HG03460 (cell line): ENCODE measurements around the gene DNMBP.
"Not testable (repeated sequence)": the region's sequence is repeated elsewhere in the genome, so short reads cannot be mapped to it uniquely, and the experiment has no call there.

ENCODE experiments used
- ATAC-seq: cut with Tn5 transposase; IDR thresholded peaks from one replicate; pipeline ENCODE4 v1.9.1; 2021; ENCODE audit not compliant: unreplicated experiment

Gene DNMBP

DNA sequence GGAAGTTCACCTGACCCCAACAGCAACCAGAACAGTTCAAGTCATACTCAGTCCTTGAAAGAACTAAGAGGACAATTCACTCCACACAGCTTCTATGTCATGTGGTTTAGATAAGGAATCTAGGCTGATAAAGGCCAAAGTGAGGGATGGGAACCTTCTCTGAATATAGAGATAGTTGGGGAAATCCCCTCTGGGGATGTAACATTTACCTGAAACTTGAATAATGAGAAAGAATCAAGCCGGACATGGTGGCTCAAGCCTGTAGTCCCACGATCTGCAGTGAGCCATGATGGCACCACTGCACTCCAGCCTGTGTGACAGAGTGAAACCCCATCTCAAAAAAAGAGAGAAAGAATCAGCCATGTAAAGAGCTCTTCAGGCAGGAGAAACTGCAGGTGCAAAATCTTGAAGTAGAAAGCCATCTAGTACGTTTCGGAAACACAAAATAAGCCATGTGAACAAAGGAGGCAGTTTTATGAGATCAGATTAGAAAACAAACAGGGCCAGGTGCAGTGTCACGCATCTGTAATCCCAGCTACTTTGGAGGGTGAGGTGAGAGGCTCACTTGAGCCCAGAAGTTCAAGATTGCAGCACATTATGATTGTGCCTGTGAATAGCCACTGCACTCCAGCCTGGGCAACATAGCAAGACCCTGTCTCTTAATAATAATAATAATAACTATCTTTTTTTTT, 4.5 kb upstream of the DNMBP start:
- ATAC-seq, result peak; percentile 64

DNA sequence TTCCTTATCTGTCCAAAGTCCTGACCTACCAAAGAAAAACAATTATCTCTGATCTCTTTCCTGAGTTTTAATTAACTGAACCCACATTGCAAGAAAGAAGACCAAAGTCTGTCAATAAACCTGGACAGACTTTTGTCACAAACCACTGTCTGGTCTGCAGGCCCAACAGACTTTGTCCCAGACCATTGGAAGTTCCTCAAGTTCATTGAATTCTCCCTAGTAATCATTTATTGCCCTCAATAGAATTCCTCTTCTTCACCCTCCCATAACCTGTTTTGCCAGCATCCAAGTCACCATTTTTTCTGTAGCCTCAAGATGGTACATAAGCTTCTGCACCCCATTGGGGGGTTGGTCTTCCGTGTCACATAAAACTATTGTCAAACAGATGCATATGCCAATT, 3.9 kb upstream of the DNMBP start:
- no peak for ATAC-seq

DNA sequence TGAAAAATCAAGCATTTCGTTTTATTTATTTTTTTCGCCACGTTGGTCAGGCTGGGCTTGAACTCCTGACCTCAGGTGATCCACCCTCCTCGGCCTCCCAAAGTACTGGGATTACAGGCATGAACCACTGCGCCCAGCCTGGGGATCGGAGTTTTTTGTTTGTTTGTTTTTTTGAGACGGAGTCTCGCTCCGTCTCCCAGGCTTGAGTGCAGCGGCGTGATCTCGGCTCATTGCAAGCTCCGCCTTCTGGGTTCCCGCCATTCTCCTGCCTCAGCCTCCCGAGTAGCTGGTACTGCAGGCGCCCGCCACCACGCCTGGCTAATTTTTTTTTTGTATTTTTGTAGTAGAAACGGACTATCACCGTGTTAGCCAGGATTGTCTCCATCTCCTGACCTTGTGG, 2.2 kb upstream of the DNMBP start:
- ATAC-seq, result not testable (repeated sequence)

DNA sequence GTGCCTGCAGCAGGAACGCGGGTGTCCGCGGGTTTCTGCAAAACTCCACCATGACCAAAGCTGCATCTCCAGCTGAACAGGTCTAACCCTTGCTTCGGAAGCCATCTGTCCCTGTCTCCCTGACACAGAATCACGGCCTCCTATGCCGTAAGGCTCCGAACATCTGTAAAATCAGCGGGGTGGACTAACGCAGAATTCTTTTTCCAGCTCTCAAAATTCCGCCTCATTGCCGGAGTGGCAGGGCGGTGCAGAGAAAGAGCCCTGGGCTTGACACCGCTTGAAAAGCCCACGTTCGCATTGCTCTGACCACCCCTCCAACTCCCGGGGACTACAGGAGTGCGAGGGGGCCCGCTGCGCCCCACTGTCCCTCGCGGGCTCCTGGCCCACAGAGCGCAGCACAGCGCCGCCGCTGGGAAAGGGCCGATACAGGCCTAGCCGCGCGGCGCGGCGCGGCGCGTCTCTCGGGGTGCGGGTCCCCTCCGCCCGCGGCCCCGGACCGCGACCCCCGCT, 409 bp downstream of the DNMBP start:
- ATAC-seq, result peak; percentile 42

DNA sequence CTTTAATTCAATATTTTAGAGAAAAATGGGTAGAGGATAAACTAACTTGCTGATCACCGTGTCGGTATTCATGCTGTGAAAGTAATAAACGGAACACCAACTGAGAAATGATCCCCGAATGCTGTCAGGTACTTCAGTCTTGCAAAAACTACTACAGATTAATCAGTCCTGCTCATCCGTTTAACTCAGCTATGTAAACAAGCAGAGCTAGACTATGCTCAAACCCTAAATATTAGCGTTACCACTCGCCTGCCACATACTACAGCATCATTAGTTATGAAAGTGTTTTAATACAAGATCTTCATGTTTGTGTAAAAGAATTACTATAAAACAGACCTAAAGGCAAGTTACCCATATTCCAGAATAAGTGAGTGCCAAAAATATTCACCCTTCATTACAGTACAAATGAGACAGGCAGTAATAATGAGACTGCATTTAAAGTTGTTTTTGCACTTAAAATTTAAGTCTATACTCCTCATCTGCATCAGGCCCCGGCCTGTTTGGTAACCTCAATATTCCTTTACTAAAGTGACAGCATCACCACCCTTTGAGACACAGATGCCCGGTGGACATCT, 952 bp downstream of the DNMBP start:
- ATAC-seq, result no peak

DNA sequence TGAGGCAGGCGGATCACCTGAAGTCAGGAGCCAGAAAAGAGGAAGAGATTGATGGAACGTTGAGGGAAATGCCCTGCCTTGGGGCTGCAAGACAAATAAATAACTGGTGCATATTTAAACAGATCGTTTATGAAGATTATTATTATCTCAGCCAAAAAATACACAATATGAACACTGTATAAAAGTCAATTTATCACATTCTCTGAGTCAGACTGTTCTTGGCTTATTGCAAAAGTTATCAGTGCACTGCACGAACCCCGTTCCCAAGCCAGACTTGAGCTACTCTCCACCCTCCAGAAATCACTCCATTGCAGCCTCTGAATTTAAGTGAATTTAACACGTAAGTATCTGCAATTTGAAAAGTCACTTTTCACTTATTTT, 1.6 kb downstream of the DNMBP start:
- no peak for ATAC-seq

DNA sequence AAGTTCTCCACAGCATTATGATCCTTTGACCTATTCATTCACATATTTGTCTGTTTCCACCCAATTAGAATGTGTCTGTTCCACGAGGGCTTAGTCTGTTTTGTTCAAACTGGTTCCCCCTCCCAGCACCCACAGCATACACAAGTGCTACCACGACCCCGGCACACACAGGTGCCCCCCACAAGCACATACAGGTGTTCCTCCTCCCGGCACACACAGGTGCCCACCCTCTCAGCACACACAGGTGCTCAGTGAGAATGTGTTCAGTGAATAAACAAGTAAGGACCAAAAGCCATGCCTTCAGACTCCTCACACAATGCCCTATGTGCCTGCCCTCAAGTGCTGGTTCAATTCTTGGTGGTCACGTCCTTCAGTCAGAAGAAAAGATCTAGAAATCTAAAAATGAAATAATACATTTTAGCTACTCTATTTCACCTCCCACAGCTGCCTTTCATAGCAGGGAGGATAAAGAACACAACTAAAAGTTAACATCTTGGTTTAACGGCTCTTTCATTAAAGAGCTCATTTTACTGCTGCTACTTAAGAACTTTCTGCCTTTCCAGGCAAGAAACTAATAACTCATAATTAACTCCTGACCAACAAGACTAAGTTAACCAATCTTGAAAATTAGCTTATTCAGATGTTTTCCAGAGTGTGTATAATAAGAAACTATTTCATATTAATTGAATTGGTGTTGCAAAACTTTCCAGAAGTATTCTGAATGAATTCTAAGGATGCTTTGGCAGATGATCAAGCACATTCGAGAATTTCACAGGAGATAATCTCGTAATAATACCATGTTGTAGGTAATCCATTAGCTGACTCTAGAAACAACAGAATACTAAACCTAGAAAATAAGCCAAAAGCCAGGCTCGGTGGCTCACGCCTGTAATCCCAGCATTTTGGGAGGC, 2.3 kb downstream of the DNMBP start:
- ATAC-seq, result no peak

DNA sequence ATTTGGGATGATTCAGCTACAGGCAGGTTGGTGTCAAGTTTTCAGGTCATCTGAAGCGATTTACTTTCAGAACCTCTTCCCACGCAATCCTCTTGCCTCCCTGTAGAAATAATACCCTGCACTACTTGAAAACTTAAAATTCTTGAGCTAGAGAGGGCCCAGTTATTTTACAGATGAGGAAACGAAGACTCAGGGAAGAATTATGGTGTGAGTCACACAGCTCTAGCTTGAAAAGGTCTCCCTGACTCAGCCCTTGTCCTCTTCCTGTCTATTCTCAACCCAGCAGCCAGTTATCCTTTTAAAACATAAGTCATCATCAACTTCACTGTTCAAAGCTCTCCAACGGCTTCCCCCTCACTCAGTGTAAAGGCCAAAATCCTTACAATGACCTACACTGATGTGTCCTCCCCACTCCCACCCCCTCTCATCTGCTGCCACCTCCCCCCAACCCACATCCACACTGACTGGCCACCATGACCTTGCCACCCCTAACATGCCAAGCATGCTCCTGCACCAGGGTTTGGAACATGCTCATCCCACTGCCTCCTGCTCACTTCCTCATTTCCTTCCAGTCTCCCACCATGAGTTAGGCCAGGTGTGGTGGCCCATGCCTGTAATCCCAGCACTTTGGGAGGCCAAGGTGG, 3.4 kb downstream of the DNMBP start:
- no peak for ATAC-seq

DNA sequence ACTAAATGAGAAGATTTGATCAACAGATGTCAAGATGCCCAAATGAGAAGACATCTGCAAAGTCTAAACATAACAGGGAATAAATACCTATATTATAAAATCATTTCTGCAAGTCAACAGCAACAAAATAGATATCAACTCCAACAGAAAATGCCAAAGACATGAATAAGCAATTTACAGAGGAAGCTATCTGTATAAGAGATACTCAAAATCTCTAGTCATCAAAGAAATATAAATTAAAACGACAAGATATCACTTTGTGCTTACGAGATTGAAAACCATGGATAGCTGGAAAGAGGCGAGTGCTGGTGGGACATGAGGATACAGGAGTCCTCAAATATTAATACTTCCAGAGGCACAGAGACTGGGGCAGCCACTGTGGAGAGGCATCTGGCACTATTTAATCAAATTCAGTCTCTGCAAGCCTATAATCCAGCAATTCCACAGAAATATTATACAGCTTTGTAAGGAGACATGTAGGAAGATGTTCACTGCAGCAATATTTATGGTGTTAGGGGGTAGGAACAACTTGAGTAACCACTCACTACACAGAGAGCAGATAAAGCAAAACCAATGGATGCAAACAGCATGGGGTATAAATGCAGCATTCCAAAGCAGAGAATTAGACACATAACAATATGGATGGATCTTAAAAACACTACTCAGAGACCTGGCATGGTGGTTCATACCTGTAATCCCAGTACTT, 4.8 kb downstream of the DNMBP start:
- ATAC-seq, result no peak

DNA sequence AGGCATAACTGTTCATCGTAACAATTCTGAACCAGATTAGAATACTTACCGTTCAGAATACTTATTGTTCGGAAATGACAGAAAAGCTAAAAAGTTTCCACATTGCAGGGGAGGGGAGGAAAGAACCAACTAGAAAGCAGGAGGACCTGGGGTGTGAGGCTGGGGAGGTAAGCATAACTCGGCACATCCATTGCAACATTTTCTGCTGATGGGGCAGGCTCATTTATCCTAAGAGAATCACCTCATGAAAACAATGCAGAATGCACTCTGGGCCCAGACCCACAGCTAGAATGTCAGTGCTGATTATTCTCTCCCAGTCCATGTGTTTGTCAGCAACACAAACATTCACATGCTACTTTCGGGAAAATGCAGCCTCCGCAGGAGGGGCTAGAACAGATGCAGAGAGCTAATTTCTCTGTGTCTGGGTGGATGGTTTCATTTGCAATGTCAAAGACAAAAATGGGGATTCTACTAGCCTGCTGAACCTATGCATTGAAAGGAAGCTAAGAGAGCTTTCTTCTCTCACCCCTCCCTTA, 9.6 kb downstream of the DNMBP start:
- no peak for ATAC-seq

DNA sequence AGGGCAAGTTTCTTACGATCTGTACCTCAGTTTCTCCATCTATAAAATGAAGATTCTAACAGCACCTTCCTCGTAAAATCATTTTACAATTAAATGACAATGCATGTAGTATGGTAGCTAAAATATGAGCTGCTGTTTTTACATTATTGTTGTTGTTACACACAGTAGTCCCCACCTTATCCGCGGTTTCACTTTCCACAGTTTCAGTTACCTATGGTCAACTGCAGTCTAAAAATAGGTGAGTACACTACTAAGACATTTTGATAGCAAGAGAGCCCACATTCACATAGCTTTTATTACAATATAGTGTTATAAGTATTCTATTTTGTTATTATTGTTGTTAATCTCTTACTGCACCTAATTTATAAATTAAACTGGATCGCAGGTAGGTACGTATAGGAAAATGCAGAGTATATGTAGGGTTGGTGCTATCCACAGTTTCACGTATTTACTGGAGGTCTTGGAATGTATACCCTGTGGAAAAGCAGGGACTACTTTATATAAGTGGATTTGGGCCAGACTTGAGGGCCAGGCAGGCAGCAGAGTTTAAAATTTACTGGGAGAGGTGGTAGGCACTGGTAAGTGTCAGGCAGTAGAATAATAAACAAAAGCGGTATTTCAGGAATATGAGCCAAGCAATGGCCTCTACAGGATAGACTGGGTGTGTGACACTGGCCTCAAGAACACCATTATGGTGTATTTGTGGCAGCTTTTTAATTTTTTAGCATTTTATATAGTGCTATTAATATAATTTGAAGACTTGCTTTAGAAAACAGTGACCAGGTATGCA, 10.2 kb downstream of the DNMBP start:
- ATAC-seq, result no peak

DNA sequence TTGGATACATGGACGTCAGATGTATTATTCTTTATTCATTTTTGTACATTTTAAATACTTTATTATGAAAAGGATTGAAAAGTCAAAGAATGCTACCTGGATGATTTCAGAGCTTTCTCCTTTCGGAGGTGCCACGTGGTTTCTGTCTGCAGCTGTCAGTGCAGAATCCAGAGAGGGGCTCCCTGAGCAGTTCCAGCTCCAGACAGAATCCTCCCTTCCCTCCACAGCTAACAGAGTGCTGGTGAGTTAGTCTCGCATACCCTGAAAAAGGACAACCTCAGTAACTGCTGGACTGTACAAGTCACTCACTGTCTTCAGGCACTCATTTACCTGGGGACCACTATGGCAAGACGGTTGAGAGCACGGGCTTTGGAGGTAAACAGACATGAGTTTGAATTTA, 10.9 kb downstream of the DNMBP start:
- no peak for ATAC-seq

DNA sequence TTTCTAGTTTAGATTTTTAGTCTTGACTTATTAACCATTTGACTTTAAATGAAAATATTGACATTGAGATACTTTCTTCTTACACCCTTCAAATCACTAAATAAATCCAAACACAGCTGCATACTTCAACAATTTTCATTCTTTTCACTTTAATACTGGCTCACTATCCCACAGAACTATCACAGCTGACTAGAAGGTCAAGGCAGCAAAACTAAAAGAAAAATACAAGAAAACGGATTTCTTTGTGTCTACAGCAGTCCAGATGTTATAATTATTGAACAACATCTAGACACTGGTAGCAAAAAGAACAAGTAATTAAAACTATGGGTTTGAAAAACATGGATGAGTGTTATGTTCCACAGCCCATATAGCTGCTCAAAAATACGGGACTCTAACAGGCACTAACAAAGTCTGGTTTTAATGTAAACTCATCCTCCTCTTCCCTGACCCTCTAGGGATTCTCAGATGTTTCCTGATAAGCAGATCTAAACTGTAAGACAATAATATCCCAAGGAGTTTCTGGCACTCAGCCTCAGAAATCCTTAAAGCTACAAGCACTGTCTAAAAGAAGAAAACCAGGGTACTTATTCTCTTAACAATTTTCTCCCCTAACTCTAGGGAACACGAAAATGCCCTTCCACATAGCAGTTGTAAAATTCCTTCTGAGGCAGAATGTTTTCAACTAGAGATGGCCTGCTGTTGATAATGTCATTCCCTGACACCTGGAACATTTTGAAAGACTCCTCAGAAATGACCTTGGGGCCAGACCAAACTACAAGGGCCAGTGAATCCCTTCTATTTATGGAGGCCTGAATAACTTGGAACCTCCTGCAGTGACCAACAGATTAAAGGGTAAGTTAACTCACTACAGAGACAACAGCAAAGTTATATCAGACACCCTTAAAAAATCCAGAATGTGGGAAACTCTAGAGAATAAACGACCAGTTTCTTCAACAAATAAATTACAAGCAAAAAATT, 12.8 kb downstream of the DNMBP start:
- ATAC-seq, result no peak

DNA sequence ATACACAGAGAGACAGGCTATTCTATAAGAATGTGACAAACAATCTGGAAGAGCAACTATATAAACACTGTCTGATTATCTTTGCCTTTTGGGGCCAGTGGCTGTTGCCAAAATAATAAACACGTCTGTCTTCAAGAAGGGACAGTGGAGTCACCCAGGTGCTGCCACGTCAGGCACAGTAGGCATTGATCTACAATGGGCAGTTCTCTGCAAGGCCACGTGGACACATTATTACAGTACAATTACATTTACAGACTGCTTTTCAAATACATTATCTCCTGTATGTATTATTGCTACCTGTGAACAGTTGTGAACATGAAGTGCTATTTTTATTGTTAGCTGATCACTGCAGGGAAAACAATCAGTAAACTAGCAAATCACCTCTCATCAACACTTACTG, 14.0 kb downstream of the DNMBP start:
- ATAC-seq, result no peak

DNA sequence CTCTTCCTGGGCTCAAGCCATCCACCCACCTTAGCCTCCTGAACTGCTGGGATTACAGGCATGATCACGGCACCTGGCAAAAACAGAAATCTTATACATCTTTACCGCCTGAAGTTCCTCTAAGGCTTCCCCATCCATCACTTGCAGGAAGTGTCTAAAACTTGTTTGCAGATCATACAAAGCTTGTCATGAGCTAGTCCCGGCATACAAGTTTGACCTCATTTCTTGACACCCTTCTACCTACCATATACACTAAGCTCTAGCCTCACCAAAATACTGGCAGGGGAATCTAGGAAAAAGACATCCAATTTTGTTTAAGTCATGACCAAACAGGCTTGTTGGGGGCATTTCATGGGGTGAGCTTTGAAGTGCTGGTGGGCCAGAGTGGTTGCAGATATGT, 14.5 kb downstream of the DNMBP start:
- no peak for ATAC-seq

DNA sequence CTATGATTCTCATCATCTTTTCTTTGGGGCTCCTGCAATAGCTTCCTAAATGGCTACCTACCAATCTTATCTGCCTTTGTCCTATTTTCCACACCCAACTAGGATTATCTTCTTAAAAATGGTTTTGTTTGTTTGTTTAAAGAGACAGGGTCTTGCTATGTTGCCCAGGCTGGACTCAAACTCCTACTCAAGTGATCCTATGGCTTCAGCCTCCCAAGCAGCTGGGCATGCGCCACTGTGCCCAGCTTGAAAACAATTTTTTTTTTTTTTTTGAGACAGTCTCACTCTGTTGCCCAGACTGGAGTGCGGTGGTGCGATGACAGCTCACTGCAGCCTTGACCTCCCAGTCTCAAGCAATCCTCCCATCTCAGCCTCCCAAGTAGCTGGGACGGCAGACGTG, 14.9 kb downstream of the DNMBP start:
- ATAC-seq, result no peak

DNA sequence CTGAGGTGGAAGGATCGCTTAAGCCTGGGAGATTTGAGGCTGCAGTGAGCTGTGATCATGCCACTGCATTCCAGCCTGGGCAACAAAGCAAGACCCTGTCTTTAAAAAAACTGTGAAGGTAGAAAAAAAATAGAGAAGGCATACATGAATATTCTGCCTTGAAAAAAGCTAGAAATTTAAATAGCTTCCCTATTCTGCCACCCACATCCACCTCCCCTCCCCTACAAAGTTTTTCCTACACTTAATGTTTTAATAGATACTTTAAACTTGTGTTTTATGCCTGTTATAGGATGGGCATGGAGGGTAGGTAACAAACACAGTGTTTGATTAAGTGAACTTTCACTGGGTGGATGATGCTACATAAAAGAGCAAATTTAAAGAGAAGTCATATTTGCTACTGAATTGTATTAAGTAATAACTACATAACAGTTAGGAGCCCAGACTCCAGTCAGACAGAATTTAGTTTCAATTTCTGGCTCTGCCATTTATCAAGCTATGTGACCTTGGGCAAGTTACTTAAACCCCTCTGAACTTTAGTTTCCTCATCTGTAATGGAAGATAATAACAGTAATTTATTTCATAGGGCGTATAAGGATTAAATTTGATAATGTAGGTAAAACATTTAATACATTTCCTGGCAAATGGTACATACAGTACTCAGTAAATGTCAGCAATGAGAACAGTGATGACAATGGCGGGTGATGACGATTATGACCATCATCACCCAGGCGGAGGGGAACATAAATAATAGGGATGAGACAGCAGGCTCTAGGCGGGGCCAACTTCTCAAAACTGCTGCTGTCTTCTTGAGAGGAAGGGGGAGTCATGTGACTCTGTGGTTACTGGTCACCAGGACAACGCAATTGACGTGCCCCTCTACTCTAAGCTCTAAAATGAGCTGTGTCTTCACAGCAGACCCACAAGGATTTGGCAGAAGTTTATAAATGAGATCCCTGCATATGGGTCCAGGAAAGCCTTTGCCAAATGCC, 15.8 kb downstream of the DNMBP start:
- peak; percentile 80 for ATAC-seq
